Heart left ventricle (tissue), 13 donors: ENCODE data around the gene LUC7L3.

Experiments used
- POLR2A ChIP-seq, 2 donors: fragments of 450-650 bp; IDR thresholded peaks; one replicate each; pipeline ENCODE4 v1.6.1; 2017; ENCODE audit warnings: antibody characterized with exemption in 2 of 2, mild to moderate bottlenecking in 2 of 2, moderate library complexity in 2 of 2
- TF ChIP-seq, protein P1 (sequence below), 12 donors: fragments of 200-600 bp; sonication (generic) in 4 of 12; IDR thresholded peaks; one replicate each; pipeline versions ENCODE4 v1.5.0 to v1.8.0; 2018 to 2022; ENCODE audit warnings: antibody characterized with exemption in 12 of 12, mild to moderate bottlenecking in 5 of 12
- donor health status: ischemic (EF 13 %, LVEDD 7.1; RV severe dilation, severe dysfunction).
- donor health status: DM: no; HTN: yes; CAD: no.
- donor health status: DM: no; HTN: no; CAD: no.
- donor health status: ischemic (EF 25% LVEDD 6.9; RV normal size, moderate dysfunction).
- donor health status: ischemic (EF 25% LVEDD 5.7; RV mildly dilated, moderate dysfunction).
- donor health status: ischemic (EF 35%, LVEDD 5.7; RV mildly dilated, moderate dysfunction).
- donor health status: nonischemic (EF 11% LVEDD 7.7; RV severe dilation, severe dysfunction).
- donor health status: DM: yes; HTN: yes; CAD: no.
- donor health status: PGD.
- donor health status: ischemic (EF 29% LVEDD 5.4; RV normal size, mild dysfunction).
- donor health status: nonischemic (EF 23%, LVEDD 6.1; RV moderate dilation, normal function).

- TF ChIP-seq, protein P1, sequence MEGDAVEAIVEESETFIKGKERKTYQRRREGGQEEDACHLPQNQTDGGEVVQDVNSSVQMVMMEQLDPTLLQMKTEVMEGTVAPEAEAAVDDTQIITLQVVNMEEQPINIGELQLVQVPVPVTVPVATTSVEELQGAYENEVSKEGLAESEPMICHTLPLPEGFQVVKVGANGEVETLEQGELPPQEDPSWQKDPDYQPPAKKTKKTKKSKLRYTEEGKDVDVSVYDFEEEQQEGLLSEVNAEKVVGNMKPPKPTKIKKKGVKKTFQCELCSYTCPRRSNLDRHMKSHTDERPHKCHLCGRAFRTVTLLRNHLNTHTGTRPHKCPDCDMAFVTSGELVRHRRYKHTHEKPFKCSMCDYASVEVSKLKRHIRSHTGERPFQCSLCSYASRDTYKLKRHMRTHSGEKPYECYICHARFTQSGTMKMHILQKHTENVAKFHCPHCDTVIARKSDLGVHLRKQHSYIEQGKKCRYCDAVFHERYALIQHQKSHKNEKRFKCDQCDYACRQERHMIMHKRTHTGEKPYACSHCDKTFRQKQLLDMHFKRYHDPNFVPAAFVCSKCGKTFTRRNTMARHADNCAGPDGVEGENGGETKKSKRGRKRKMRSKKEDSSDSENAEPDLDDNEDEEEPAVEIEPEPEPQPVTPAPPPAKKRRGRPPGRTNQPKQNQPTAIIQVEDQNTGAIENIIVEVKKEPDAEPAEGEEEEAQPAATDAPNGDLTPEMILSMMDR (IDR thresholded peaks at IDR 0.05) = no peak
- no peak for TF ChIP-seq POLR2A (IDR thresholded peaks at IDR 0.05)
Measured at GRCh38 chr17:50679008-50679544, 40.3 kb upstream of the LUC7L3 start.
